GM21786 (cell line): ENCODE data around the gene KCNH5.

ENCODE experiments used
- ATAC-seq: cut with Tn5 transposase; IDR thresholded peaks from one replicate; pipeline ENCODE4 v1.9.1; 2021; ENCODE audit not compliant: unreplicated experiment

The KCNH5 gene

GRCh38 chr14:62994096-62994495 lies 51.2 kb downstream of the KCNH5 start:
- no peak for ATAC-seq

DNA sequence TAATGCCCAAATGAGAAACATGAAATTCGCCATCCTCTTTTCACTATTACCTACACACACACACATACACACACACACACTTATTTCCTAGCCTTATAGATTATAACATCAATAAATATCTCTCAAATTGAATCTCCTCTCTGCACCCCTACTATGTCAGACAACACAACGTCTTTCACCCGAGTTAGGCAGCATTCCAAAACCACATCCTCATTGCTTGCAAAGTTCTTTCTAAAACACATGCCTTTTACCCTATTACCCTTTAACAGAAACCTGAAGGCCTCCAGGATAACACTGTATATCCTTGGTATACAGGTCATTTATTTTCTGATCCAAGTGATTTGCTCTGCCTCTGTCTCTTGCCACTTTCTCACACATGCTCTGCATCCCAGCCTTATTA lies 56.3 kb downstream of the KCNH5 start:
- ATAC-seq: no peak

GRCh38 chr14:62983821-62984220 lies 61.4 kb downstream of the KCNH5 start:
- no peak for ATAC-seq

DNA sequence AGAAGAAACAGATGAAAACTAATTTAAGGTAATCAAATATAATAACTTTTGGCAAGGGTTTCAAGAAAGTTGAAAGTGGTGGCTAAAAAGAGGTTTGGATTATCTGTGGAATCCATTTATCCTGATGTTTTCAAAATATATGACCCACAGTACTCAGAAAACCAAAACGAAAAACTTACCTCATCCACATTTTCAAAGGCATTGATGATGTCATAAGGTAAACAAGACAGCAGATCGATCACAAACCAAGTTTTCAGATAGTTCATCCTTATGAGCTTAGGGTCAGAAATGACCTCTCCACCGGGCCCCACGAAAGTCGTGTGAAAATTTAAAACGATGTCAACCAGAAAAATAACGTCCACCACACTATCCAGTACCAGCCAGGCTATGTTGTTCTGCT lies 64.6 kb downstream of the KCNH5 start:
- ATAC-seq: no peak

DNA sequence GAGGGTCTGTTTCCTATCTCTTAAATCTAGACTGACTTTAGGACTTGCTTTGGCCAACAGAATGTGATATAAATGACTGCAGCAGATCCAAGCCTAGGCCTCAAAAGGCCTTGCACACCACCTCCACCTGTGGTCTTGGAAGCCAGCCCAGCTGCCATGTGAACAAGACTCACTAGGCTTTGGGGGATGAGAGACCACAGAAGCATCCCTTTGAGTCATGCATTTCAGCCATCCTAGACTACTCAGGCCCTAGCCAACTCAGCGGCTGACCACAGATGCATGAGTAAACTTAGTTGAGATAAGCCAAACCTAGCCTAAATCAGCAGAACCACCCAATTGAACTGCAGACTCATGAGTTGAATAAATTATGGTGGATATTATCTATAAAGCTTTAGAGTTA lies 87.7 kb downstream of the KCNH5 start:
- ATAC-seq: no peak

- no peak for ATAC-seq
These were observed 88.8 kb downstream of the KCNH5 start for GRCh38 chr14:62956413-62956812.

DNA sequence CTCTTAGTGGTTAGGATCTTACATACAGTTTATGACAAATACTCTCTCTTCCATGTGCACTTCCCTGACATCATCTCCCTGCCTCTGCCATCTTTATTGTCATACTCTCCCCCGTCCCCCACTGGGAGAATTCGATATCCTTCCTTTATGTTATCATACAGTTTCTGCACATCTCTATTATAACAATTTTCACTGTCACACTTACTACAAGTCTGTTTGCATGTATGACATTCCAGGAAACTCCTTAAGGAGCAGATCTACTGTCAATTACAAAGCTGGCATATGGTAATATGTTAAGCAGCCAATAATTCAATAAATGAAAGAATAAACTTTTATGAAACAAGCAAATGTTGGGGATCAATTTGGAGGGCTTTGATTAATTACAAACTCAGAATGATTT lies 91.1 kb downstream of the KCNH5 start:
- no peak for ATAC-seq

DNA sequence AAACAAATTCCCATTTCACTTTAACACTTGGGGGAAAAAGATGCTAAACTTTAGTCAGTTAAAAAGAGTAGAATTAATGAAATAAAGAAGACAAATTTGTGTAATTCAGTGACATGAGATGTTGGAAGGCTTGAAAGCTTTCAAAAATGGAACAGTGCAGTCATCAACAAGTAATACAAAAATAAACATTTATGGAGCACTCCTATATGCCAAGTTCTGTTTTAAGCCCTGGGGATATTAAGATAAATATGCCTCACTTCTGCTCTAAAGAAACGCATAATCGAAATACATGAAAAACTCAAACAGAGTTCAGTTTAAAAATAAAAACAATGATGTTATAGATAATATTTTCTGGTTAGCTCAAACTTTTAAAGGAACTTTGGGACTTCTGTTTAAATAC lies 93.0 kb downstream of the KCNH5 start:
- ATAC-seq: no peak

- no peak for ATAC-seq
These were observed 98.0 kb downstream of the KCNH5 start for GRCh38 chr14:62947301-62947700.

DNA sequence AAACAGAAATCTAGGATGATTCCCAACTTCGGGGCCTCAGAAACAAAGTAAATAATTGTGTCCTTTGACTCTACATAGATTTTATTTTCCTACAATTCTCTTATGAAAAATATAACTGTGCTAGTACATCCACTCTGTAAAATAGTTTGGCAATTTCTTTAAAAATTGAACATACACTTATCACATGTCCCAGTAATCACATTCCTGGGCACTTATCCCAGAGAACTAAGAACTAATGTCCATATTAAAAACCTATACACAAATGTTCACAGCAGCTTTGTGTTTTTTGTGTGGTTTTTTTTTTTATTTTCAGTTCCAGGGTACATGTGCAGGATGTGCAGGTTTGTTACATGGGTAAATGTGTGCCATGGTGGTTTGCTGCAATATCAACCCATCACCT lies 99.0 kb downstream of the KCNH5 start:
- no peak for ATAC-seq

GRCh38 chr14:62943202-62943601 lies 102.1 kb downstream of the KCNH5 start:
- ATAC-seq: no peak

DNA sequence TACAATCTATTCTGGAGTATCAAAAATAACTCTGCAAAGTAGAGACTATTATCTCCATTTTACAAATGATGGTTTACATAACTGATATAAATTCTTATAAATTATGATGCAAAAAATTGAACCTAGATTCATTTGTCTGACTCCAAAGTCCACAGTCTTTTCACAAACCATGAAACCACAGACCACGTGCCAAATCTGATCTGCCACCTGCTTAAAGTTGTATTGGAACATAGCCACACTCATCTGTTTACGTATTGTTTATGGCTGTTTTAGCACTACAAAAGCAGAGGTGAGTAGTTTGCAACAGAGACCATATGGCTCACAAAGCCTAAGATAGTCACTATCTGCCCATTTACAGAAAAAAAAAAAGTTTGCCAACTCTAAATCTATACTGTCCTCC lies 105.3 kb downstream of the KCNH5 start:
- ATAC-seq: no peak

DNA sequence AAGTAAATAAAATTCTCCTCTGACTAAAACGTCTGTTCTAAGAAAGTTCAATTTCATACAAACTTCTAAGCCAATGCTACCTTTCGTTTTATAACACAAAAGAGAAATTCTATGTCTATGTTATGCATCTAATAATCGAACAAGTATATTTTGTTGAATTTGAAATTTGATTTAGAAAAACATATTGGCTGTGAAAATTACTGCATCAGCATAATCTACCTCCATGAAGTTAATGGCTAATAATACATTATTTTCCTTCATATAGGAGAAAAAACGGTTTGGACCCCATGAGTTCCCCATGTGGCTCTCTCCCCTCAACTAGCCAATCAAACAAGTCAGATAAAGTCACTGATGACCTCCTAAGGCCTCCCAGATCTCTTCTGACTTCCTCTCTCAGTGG lies 106.5 kb downstream of the KCNH5 start:
- no peak for ATAC-seq

GRCh38 chr14:62934439-62934838 lies 110.8 kb downstream of the KCNH5 start:
- no peak for ATAC-seq

DNA sequence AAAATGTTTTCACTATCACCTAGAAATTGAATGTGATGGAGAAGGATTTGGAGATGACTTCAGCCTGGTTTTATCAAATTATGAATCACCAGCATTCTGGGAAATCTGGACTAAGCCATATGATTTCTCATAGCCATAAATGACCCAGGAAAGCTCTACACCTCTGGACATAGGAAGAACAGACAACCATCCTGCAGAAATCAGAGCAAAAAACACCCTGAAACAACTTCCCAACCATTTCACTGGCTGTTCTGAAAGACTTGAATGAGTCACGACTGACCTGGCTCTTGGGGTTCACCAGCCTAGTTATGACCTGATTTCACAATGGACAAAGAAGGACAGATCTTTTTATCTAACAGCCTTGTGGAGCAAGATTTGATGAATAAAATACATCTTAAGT lies 123.8 kb downstream of the KCNH5 start:
- ATAC-seq: no peak

- ATAC-seq: no peak
These were observed 128.7 kb downstream of the KCNH5 start for GRCh38 chr14:62916551-62916950.

DNA sequence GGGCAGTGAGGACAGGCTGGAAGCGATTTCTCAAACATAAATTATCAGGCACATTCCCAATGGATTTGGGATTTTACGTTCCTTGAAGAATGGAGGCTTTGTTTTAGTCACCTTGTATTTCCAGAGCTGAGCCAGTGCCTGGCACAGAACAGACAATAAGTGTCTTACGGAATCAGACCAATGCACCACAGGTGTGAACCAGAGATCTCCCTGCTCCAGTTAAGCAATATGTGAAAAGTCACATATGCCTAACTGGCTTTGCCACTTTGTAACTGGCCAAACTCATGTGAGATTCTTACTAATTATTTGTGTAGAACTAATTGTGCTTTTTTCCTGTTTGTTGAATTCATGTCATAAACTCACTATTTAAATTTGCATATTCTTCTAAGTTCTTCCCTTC lies 130.4 kb downstream of the KCNH5 start:
- no peak for ATAC-seq

DNA sequence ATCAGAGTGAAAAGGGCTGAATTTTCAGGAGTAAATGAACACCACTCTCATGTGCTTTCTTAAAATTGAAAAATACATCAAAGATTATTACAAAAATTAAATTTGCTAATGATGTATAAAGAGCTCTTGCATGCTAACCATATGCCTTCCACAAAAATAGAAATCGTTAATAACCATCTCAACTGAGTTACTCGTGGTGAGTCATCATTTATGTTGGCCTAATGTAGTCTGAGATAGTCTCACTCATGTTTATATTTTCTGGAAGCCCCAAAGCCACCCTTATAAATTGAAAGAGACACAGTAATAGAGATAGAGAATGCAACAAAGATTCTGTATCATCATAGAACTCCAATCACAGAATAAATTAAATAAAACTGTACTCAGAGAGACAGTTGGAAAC lies 131.2 kb downstream of the KCNH5 start:
- no peak for ATAC-seq

DNA sequence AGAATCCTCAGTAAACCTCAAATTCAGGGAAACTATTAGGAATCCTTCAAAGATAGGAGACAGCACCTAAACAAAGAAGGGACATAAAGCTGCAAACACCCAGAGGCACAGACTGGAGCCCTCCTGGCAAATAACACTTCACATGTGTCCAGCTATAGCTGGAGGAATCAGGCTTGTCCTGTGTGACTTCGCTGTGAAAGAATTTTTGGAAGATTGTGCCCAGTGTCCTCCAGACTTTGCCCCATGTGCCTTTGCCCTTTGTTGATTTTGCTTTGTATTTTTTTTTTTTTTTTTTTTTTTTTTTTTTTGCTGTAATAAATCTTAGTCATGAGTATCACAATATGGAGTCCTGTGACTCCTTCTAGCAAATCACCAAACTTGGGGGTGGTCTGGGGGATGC lies 136.8 kb downstream of the KCNH5 start:
- ATAC-seq: no peak

DNA sequence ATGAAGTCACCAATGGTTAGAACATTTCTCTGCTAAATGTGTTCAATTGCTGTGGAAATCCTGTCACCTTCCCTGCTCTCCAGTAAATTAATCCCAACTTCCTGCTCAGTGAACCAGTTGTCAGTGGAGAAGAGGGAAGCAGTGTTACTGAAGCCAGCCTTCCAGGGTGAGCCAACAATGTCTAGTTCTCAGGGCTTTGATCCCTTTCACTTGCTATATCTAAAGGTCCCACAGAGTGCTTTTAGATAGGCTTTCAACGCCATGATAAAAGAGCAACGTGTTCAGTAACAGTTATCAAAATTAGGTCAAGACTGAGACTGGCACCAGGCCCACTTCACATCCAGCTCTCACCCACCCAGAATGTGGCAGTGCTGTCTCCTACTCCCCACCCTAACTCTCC lies 139.7 kb downstream of the KCNH5 start:
- no peak for ATAC-seq

DNA sequence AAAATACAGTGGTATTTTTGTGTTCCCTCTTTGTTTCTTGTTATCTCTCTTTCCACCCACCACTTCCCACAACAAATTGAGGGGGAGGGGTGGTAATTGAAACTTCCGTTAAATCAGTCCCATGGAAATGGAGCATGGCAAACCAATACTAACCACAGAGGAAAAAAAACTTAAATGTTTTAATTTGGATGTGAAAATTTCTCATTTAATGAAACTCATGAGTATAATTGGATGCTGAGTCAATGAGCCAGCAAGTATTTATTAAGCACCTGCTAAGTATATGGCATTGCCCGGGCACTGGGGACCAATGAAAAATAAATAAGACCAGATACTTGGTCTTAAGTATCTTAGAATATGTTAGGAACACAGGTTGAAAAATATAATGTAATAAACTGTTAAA lies 147.5 kb downstream of the KCNH5 start:
- ATAC-seq: no peak

GRCh38 chr14:62896932-62897456 lies 148.3 kb downstream of the KCNH5 start:
- ATAC-seq: no peak

DNA sequence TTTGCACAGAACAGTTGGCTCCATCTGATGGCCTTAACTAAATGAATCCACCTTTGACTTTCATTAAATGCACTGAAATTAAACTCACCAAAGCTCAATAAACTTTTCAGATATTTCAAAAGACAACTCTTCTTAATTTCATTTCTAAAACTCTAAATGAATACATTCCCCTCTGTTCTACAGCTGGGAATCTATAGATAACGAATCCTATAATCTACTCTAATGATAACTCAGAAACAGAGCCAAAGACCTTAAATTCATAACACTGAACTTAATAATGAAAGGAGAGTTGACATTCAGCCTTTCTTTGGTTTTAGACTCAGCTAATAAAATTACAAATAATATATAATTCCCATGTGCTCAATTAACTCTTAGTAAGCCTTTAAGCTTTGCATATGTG lies 150.5 kb downstream of the KCNH5 start:
- no peak for ATAC-seq

- no peak for ATAC-seq
These were observed 155.9 kb downstream of the KCNH5 start for GRCh38 chr14:62889364-62889763.
